D721Med (cell line): Measurements from ENCODE around the gene FBXO3.

ENCODE experiments used
- DNase-seq: peaks from one replicate; pipeline ENCODE4 v3.0.0; 2011; ENCODE audit warnings: low spot score; ENCODE audit not compliant: insufficient read length
- FAIRE-seq: peaks from 2 replicates; lab custom pipeline; 2011; peaks lifted over from hg19 to GRCh38; lab: Jason Lieb, UNC
- CTCF ChIP-seq: IDR thresholded peaks from 2 replicates; pipeline ENCODE4 v1.5.1; 2012; ENCODE audit warnings: mild to moderate bottlenecking, control low read depth; ENCODE audit not compliant: insufficient read depth; ENCODE audit errors: missing control alignments

FBXO3 gene

GRCh38 chr11:33747979-33748378 lies 26.3 kb downstream of the FBXO3 start:
- no peak for DNase-seq
- no peak for TF ChIP-seq CTCF
- FAIRE-seq, result no peak

- FAIRE-seq (no peak), DNase-seq (no peak)
- TF ChIP-seq CTCF, result no peak
Measured at GRCh38 chr11:33743291-33743690, 31.0 kb downstream of the FBXO3 start.

GRCh38 chr11:33742249-33742851 lies 32.0 kb downstream of the FBXO3 start:
- TF ChIP-seq CTCF, result peak; percentile 52
- DNase-seq (no peak), FAIRE-seq (no peak)

- no peak for DNase-seq
- TF ChIP-seq CTCF, result no peak
- no peak for FAIRE-seq
Measured at GRCh38 chr11:33741806-33742205, 32.5 kb downstream of the FBXO3 start.

- DNase-seq, result no peak
- FAIRE-seq, result no peak
- TF ChIP-seq CTCF, result no peak
Measured at GRCh38 chr11:33737362-33737821, 36.9 kb downstream of the FBXO3 start.

- no peak for TF ChIP-seq CTCF
- FAIRE-seq, result no peak
Measured at GRCh38 chr11:33736148-33736812, 38.0 kb downstream of the FBXO3 start, which contains the start of gene CD59. CD59 (minus strand) TSS chr11:33736423; CDS start chr11:33722445, 13,978 bp downstream.

More at GRCh38 chr11:33736148-33736812, 38.0 kb downstream of the FBXO3 start, which contains the start of gene CD59:
- DNase-seq, result peak; percentile 80
